GM12878 (cell line): Measurements from ENCODE around the gene FBXL15. TPM values are rescaled to one million over a fixed set of nuclear protein-coding genes. Genes with fewer than 3 reads are reported as not detected.
A peak's percentile ranks its signal among the peaks of the same experiment; 100 is the strongest.

Experiments used
- CTCF ChIP-seq, 3 experiments: IDR thresholded peaks in 2 of 3; conservative IDR thresholded peaks in 1 of 3; 2 replicates each; pipeline ENCODE4 v1.5.1; 2011; ENCODE audit warnings: low read depth in 3 of 3, low read length in 3 of 3, mild to moderate bottlenecking in 3 of 3, control low read depth in 2 of 3, moderate library complexity in 2 of 3, inconsistent platforms in 1 of 3, mixed read lengths in 1 of 3; ENCODE audit not compliant: control insufficient read depth in 2 of 3, insufficient read depth in 1 of 3; ENCODE audit errors: extremely low read depth in 1 of 3
- EGR1 ChIP-seq, 2 experiments: IDR thresholded peaks; 1 replicate in 1 of 2; 2 replicates in 1 of 2; pipeline ENCODE4 v1.6.1; 2011 to 2012; ENCODE audit warnings: low read depth in 2 of 2, low read length in 2 of 2, borderline replicate concordance in 1 of 2, mild to moderate bottlenecking in 1 of 2, moderate library complexity in 1 of 2
- IKZF2 ChIP-seq, 2 experiments: fragments of 450-650 bp; IDR thresholded peaks; 2 replicates each; pipeline ENCODE4 v1.6.1; 2017; ENCODE audit warnings: mild to moderate bottlenecking in 2 of 2, moderate library complexity in 2 of 2
- RAD21 ChIP-seq: IDR thresholded peaks from 2 replicates; pipeline ENCODE4 v1.6.1; 2011; ENCODE audit warnings: mild to moderate bottlenecking, low read depth, low read length, moderate library complexity; ENCODE audit not compliant: insufficient read depth
- SIN3A ChIP-seq: IDR thresholded peaks from 2 replicates; pipeline ENCODE4 v1.6.1; 2012; ENCODE audit warnings: low read depth, low read length, improper control_type of control experiment
- SREBF2 ChIP-seq: IDR thresholded peaks from 2 replicates; pipeline ENCODE4 v1.6.1; 2012; ENCODE audit warnings: mild to moderate bottlenecking, low read length
- STAT1 ChIP-seq: fragments of 450-650 bp; conservative IDR thresholded peaks from 2 replicates; pipeline ENCODE4 v1.6.1; 2014; ENCODE audit warnings: antibody characterized with exemption, mild to moderate bottlenecking
- TBL1XR1 ChIP-seq: IDR thresholded peaks from 2 replicates; pipeline ENCODE4 v1.6.1; 2012; ENCODE audit warnings: low read depth, low read length, improper control_type of control experiment
- ZBTB40 ChIP-seq: fragments of 450-650 bp; IDR thresholded peaks from 2 replicates; pipeline ENCODE4 v1.6.1; 2016; ENCODE audit warnings: mild to moderate bottlenecking, moderate library complexity, borderline replicate concordance
- ZNF207 ChIP-seq: fragments of 450-650 bp; IDR thresholded peaks from 2 replicates; pipeline ENCODE4 v1.6.1; 2014; ENCODE audit warnings: antibody characterized with exemption, mild to moderate bottlenecking, borderline replicate concordance
- polyA plus RNA-seq, 11 experiments: library from polyadenylated mRNA; depleted of rRNA in 4 of 11; unstranded in 6 of 11; stranded (reverse) in 5 of 11; fragments of >200 nt; fragmentation: Nextera tagmentation in 4 of 11; fragmentation: Illumina TruSeq in 1 of 11; extraction: Ambion mirVana in 4 of 11; extraction: Trizol in 1 of 11; gene quantifications; 1 replicate in 1 of 11; 2 replicates in 10 of 11; pipeline versions ENCODE4 v1.2.1 to v1.2.3, GENCODE V29; 2011 to 2016; ENCODE audit warnings: inconsistent platforms in 2 of 11, missing spikeins in 2 of 11, low read depth in 1 of 11
- total RNA-seq, 4 experiments: library from RNA; depleted of rRNA in 3 of 4; stranded (reverse); fragments of >200 nt in 3 of 4; fragmentation: Illumina TruSeq in 1 of 4; extraction: Trizol in 1 of 4; gene quantifications; 2 replicates each; pipeline versions ENCODE4 v1.2.1 to v1.2.3, GENCODE V29; 2013 to 2021
- TF ChIP-seq, protein P1 (sequence below): fragments of 150-350 bp; IDR thresholded peaks from 2 replicates; pipeline ENCODE4 v1.6.1; 2016; ENCODE audit warnings: low read depth, low read length
- TF ChIP-seq, protein P2 (sequence below): fragments of 450-650 bp; IDR thresholded peaks from 2 replicates; pipeline ENCODE4 v1.6.1; 2016; ENCODE audit warnings: mild to moderate bottlenecking

Gene FBXL15
- total and polyA plus RNA-seq, 10 of the 15 experiments (the other 5 are each of a cell fraction or from before 2014, with no cell fraction given): 0.13 to 21.3 (median 7.9) TPM

GRCh38 chr10:102399217-102400021, 21.2 kb upstream of the FBXL15 start (continued):
- peak; percentile 88 to 94 (median 88) for TF ChIP-seq CTCF (IDR thresholded peaks at IDR 0.05 in 2 of 3, conservative IDR thresholded peaks at IDR 0.05 in 1 of 3; ENCODE audit: control insufficient read depth in 2 of 3, extremely low read depth in 1 of 3, insufficient read depth in 1 of 3, low read depth in 3 of 3, low read length in 3 of 3)
- TF ChIP-seq, protein P1, sequence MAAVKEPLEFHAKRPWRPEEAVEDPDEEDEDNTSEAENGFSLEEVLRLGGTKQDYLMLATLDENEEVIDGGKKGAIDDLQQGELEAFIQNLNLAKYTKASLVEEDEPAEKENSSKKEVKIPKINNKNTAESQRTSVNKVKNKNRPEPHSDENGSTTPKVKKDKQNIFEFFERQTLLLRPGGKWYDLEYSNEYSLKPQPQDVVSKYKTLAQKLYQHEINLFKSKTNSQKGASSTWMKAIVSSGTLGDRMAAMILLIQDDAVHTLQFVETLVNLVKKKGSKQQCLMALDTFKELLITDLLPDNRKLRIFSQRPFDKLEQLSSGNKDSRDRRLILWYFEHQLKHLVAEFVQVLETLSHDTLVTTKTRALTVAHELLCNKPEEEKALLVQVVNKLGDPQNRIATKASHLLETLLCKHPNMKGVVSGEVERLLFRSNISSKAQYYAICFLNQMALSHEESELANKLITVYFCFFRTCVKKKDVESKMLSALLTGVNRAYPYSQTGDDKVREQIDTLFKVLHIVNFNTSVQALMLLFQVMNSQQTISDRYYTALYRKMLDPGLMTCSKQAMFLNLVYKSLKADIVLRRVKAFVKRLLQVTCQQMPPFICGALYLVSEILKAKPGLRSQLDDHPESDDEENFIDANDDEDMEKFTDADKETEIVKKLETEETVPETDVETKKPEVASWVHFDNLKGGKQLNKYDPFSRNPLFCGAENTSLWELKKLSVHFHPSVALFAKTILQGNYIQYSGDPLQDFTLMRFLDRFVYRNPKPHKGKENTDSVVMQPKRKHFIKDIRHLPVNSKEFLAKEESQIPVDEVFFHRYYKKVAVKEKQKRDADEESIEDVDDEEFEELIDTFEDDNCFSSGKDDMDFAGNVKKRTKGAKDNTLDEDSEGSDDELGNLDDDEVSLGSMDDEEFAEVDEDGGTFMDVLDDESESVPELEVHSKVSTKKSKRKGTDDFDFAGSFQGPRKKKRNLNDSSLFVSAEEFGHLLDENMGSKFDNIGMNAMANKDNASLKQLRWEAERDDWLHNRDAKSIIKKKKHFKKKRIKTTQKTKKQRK: no peak
- TF ChIP-seq RAD21: peak; percentile 61
- no peak for TF ChIP-seq TBL1XR1
- TF ChIP-seq, protein P2, sequence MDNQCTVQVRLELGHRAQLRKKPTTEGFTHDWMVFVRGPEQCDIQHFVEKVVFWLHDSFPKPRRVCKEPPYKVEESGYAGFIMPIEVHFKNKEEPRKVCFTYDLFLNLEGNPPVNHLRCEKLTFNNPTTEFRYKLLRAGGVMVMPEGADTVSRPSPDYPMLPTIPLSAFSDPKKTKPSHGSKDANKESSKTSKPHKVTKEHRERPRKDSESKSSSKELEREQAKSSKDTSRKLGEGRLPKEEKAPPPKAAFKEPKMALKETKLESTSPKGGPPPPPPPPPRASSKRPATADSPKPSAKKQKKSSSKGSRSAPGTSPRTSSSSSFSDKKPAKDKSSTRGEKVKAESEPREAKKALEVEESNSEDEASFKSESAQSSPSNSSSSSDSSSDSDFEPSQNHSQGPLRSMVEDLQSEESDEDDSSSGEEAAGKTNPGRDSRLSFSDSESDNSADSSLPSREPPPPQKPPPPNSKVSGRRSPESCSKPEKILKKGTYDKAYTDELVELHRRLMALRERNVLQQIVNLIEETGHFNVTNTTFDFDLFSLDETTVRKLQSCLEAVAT: peak; percentile 49; the same call in 1 of the 2 replicates
- no peak; a peak in 1 of 4 replicates for TF ChIP-seq IKZF2 (IDR thresholded peaks at IDR 0.05)
- TF ChIP-seq EGR1 (IDR thresholded peaks at IDR 0.05; ENCODE audit: borderline replicate concordance in 1 of 2, low read depth in 2 of 2, low read length in 2 of 2): peak; percentile 78 to 80
- TF ChIP-seq ZBTB40: no peak
- no peak for TF ChIP-seq SREBF2
- peak; percentile 51; the same call in 1 of the 2 replicates for TF ChIP-seq ZNF207
- no peak for TF ChIP-seq SIN3A
- TF ChIP-seq STAT1: peak; percentile 47; the same call in 1 of the 2 replicates
